Epithelial cell of proximal tubule (primary cell): ENCODE measurements around the gene RERE. TPM values are rescaled to one million over a fixed set of nuclear protein-coding genes. Genes with fewer than 3 reads are reported as not detected.

Source experiments
- DNase-seq: peaks from one replicate; pipeline ENCODE4 v3.0.0-alpha.2; 2011; ENCODE audit warnings: low read depth
- H3K4me3 ChIP-seq: 2 replicates; pipeline ENCODE4 v1.5.1; 2011; ENCODE audit warnings: low read depth, mild to moderate bottlenecking, low read length
- CTCF ChIP-seq: conservative IDR thresholded peaks from 2 replicates; pipeline ENCODE4 v1.5.1; 2012; ENCODE audit warnings: low read depth, mild to moderate bottlenecking, low read length
- total RNA-seq: library from RNA; depleted of rRNA; stranded (reverse); fragments of >200 nt; gene quantifications from 2 replicates; pipeline ENCODE4 v1.2.3, GENCODE V29; 2015

The RERE gene
- total RNA-seq, 1 donor from 2014 or later = 18.0 TPM

GRCh38 chr1:8652467-8653046 lies 164.9 kb downstream of the RERE start:
- TF ChIP-seq CTCF = no peak
- no peak overlapping the region for H3K4me3 ChIP-seq
- DNase-seq = no peak

GRCh38 chr1:8651962-8652361 lies 165.5 kb downstream of the RERE start:
- H3K4me3 ChIP-seq = no peak overlapping the region
- no peak for TF ChIP-seq CTCF
- no peak for DNase-seq

GRCh38 chr1:8651236-8651890 lies 166.1 kb downstream of the RERE start:
- no peak for DNase-seq
- no peak overlapping the region for H3K4me3 ChIP-seq
- TF ChIP-seq CTCF = no peak

- no peak for DNase-seq
- H3K4me3 ChIP-seq = no peak overlapping the region
- no peak for TF ChIP-seq CTCF
Observed at GRCh38 chr1:8649875-8650274, 167.6 kb downstream of the RERE start.

GRCh38 chr1:8649027-8649426 lies 168.4 kb downstream of the RERE start:
- no peak overlapping the region for H3K4me3 ChIP-seq
- no peak for TF ChIP-seq CTCF
- no peak for DNase-seq

GRCh38 chr1:8646996-8647395 lies 170.4 kb downstream of the RERE start:
- no peak overlapping the region for H3K4me3 ChIP-seq
- no peak for DNase-seq
- TF ChIP-seq CTCF = no peak

GRCh38 chr1:8646189-8646588 lies 171.3 kb downstream of the RERE start:
- H3K4me3 ChIP-seq = no peak overlapping the region
- no peak for TF ChIP-seq CTCF

More at GRCh38 chr1:8646189-8646588, 171.3 kb downstream of the RERE start:
- no peak for DNase-seq
